CD4-positive, alpha-beta T cell (primary cell): ENCODE measurements around the gene PPM1A. TPM values are rescaled to one million over a fixed set of nuclear protein-coding genes. Genes with fewer than 3 reads are reported as not detected.
A peak's percentile ranks its signal among the peaks of the same experiment; 100 is the strongest.

Experiments used
- ATAC-seq: fragments of 200-7000 bp; cut with Tn5 transposase; one replicate; pipeline ENCODE4 v1.10.0; 2022; ENCODE audit warnings: mild to moderate bottlenecking; ENCODE audit not compliant: poor library complexity
- CTCF ChIA-PET: fragments of 350-600 bp; sonication (Branson Sonifier 250); formaldehyde crosslinking; loops from one replicate; lab custom pipeline; 2021; ENCODE audit warnings: antibody characterized with exemption, inconsistent platforms; lab: Charles Lee
- POLR2A ChIA-PET: fragments of 350-600 bp; sonication (Branson Sonifier 250); formaldehyde crosslinking; loops from one replicate; lab custom pipeline; 2021; ENCODE audit warnings: antibody characterized with exemption, inconsistent platforms; lab: Charles Lee
- DNase-seq, 14 experiments: peaks; one replicate each; pipeline ENCODE4 v3.0.0-alpha.2; 2013 to 2020; ENCODE audit warnings: mixed read lengths in 2 of 14
- H3K27ac ChIP-seq, 2 donors: one replicate each; pipeline versions ENCODE4 v1.5.1 to v1.7.0; 2013; ENCODE audit warnings: low read length in 2 of 2, low read depth in 1 of 2, mild to moderate bottlenecking in 1 of 2
- H3K27me3 ChIP-seq, 2 experiments: 1 replicate in 1 of 2; 2 replicates in 1 of 2; pipeline versions ENCODE4 v1.6.1 to v1.7.0; 2013; ENCODE audit warnings: low read length in 2 of 2, control low read depth in 1 of 2, mild to moderate bottlenecking in 1 of 2, moderate library complexity in 1 of 2; ENCODE audit not compliant: insufficient read depth in 2 of 2, control insufficient read depth in 1 of 2
- H3K36me3 ChIP-seq: one replicate; pipeline ENCODE4 v1.6.1; 2013; ENCODE audit warnings: low read length, control low read depth; ENCODE audit not compliant: insufficient read depth
- H3K4me1 ChIP-seq: one replicate; pipeline ENCODE4 v1.6.1; 2013; ENCODE audit warnings: low read length, control low read depth; ENCODE audit not compliant: insufficient read depth
- H3K4me3 ChIP-seq: one replicate; pipeline ENCODE4 v1.5.1; 2013; ENCODE audit warnings: mild to moderate bottlenecking, low read length, moderate library complexity
- H3K9me3 ChIP-seq, 2 experiments: 1 replicate in 1 of 2; 2 replicates in 1 of 2; pipeline versions ENCODE4 v1.6.1 to v1.7.0; 2013; ENCODE audit warnings: low read length in 2 of 2, mild to moderate bottlenecking in 2 of 2, control low read depth in 1 of 2, moderate library complexity in 1 of 2; ENCODE audit not compliant: control insufficient read depth in 1 of 2, insufficient read depth in 1 of 2
- H3K27ac Mint-ChIP-seq: one replicate; pipeline ENCODE4 v1.8.0; 2020; ENCODE audit warnings: mixed read lengths
- H3K27me3 Mint-ChIP-seq: one replicate; pipeline ENCODE4 v1.8.0; 2021; ENCODE audit warnings: mixed read lengths
- H3K36me3 Mint-ChIP-seq: one replicate; pipeline ENCODE4 v1.8.0; 2021; ENCODE audit warnings: low read depth, mixed read lengths
- H3K4me1 Mint-ChIP-seq: one replicate; pipeline ENCODE4 v1.8.0; 2021; ENCODE audit warnings: low read depth, mixed read lengths
- H3K4me3 Mint-ChIP-seq: one replicate; pipeline ENCODE4 v1.8.0; 2020; ENCODE audit warnings: mild to moderate bottlenecking, mixed read lengths
- H3K9me3 Mint-ChIP-seq: one replicate; pipeline ENCODE4 v1.8.0; 2020; ENCODE audit warnings: mixed read lengths
- CTCF ChIP-seq: fragments of 200-600 bp; IDR thresholded peaks from one replicate; pipeline ENCODE4 v1.8.0; 2022; ENCODE audit warnings: antibody characterized with exemption, mild to moderate bottlenecking
- intact Hi-C, 2 experiments: fragments of 100-400 bp; cut with DNase I in 1 of 2; cut with micrococcal nuclease in 1 of 2; formaldehyde crosslinking; loops; one replicate each; pipeline versions ENCODE4 v1.15.1 to v1.9.0; 2023 to 2025; cut with DNase I, micrococcal nuclease
- total RNA-seq, 174 experiments: library from RNA in 2 of 174; stranded (reverse) in 2 of 174; gene quantifications; one replicate each; pipeline ENCODE4 v1.2.3 and lab custom pipeline; 2021 to 2026

Gene PPM1A
- total RNA-seq, 2 experiments from 2014 or later = 96.9 to 97.2 TPM

- H3K36me3 Mint-ChIP-seq = no peaks in the 10 kb centered on the region
- ChIA-PET POLR2A (no interaction called here), CTCF (interaction anchor here (1.3 kb wide), 1 partner anchor 26 kb away, joined by 4 read pairs; no protein-coding TSS in a partner anchor)
- peaks cover 5% of the 10 kb centered on the region for H3K27me3 Mint-ChIP-seq
- H3K27ac Mint-ChIP-seq = no peak overlapping the region
- Histone ChIP-seq H3K27ac (no peak overlapping the region), H3K4me1 (no peaks in the 10 kb centered on the region), H3K27me3 (peaks cover 0 to 3% of the 10 kb centered on the region in 2 experiments), H3K36me3 (no peaks in the 10 kb centered on the region), H3K4me3 (no peak overlapping the region), H3K9me3 (no peaks in the 10 kb centered on the region)
- H3K4me3 Mint-ChIP-seq = no peak overlapping the region
- no peaks in the 10 kb centered on the region for H3K9me3 Mint-ChIP-seq
- ATAC-seq = no peak
- no peak for DNase-seq
- no peak for TF ChIP-seq CTCF
- H3K4me1 Mint-ChIP-seq = no peaks in the 10 kb centered on the region
- intact Hi-C loops = loop anchor here in 1 of 2 experiments (5.0 to 10.0 kb wide), 3 partner anchors 53 to 1455 kb away; partner anchors contain the start of genes HIF1A, JKAMP and L3HYPDH
Observed at GRCh38 chr14:60240139-60240856, 8.7 kb upstream of the PPM1A start.

- ATAC-seq = no peak
- H3K27ac Mint-ChIP-seq = no peak overlapping the region
- DNase-seq = no peak
- Histone ChIP-seq H3K27ac (no peak overlapping the region), H3K4me1 (no peaks in the 10 kb centered on the region), H3K9me3 (no peaks in the 10 kb centered on the region), H3K27me3 (peaks cover 0 to 3% of the 10 kb centered on the region in 2 experiments), H3K36me3 (no peaks in the 10 kb centered on the region), H3K4me3 (no peak overlapping the region)
- H3K9me3 Mint-ChIP-seq = no peaks in the 10 kb centered on the region
- ChIA-PET CTCF (interaction anchor here (1.3 kb wide), 1 partner anchor 25 kb away, joined by 4 read pairs; no protein-coding TSS in a partner anchor), POLR2A (no interaction called here)
- no peaks in the 10 kb centered on the region for H3K36me3 Mint-ChIP-seq
- intact Hi-C loops = loop anchor here in 1 of 2 experiments (5.0 to 10.0 kb wide), 3 partner anchors 54 to 1454 kb away; partner anchors contain the start of genes HIF1A, JKAMP and L3HYPDH
- no peak overlapping the region for H3K4me3 Mint-ChIP-seq
- H3K27me3 Mint-ChIP-seq = peaks cover 5% of the 10 kb centered on the region
- H3K4me1 Mint-ChIP-seq = no peaks in the 10 kb centered on the region
- TF ChIP-seq CTCF = no peak
Observed at GRCh38 chr14:60241091-60241490, 7.9 kb upstream of the PPM1A start.

GRCh38 chr14:60242429-60242828, 6.6 kb upstream of the PPM1A start:
- POLR2A ChIA-PET = interaction anchor here (1.2 kb wide), 1 partner anchor 89 kb away, joined by 3 read pairs; no protein-coding TSS in a partner anchor
- CTCF ChIA-PET = no interaction called here

More at GRCh38 chr14:60242429-60242828, 6.6 kb upstream of the PPM1A start:
- H3K27me3 ChIP-seq = peaks cover 0 to 3% of the 10 kb centered on the region in 2 experiments
- ATAC-seq = no peak
- TF ChIP-seq CTCF = no peak
- H3K36me3 ChIP-seq = no peaks in the 10 kb centered on the region
- intact Hi-C loops = loop anchor here in 1 of 2 experiments (5.0 to 10.0 kb wide), 3 partner anchors 55 to 1452 kb away; partner anchors contain the start of genes HIF1A, JKAMP and L3HYPDH
- Mint-ChIP-seq H3K4me3 (no peak overlapping the region), H3K9me3 (no peaks in the 10 kb centered on the region), H3K36me3 (no peaks in the 10 kb centered on the region), H3K27me3 (peaks cover 5% of the 10 kb centered on the region), H3K27ac (no peak overlapping the region), H3K4me1 (peaks cover 4% of the 10 kb centered on the region)
- no peaks in the 10 kb centered on the region for H3K9me3 ChIP-seq
- peaks cover 5% of the 10 kb centered on the region for H3K4me1 ChIP-seq
- H3K4me3 ChIP-seq = no peak overlapping the region
- no peak overlapping the region for H3K27ac ChIP-seq
- DNase-seq = peak in 1 of 14 experiments; percentile 14
